ENCODE measurements around the gene ADAMTS14.

DNA sequence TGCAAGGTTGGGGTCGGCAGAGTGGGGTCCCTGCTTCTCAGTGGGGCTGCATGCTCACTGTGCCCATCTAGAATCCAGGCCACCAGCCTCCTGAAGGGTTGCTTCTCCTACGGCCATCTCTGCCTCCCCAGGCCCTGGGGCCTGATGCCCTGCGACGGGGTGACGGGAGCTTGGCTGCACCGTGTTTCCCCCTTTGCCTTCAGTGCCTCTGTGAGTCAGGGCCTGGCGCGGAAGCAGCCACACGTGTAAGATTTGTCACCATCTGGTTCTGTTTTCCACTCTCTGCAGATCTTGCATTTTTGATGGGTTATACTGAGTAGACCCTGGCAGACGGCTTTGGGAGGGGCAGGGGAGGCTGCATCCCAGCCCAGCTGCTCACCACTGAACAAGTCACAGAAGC is 7.2 kb downstream of the ADAMTS14 start:
- TF ChIP-seq, protein P1, sequence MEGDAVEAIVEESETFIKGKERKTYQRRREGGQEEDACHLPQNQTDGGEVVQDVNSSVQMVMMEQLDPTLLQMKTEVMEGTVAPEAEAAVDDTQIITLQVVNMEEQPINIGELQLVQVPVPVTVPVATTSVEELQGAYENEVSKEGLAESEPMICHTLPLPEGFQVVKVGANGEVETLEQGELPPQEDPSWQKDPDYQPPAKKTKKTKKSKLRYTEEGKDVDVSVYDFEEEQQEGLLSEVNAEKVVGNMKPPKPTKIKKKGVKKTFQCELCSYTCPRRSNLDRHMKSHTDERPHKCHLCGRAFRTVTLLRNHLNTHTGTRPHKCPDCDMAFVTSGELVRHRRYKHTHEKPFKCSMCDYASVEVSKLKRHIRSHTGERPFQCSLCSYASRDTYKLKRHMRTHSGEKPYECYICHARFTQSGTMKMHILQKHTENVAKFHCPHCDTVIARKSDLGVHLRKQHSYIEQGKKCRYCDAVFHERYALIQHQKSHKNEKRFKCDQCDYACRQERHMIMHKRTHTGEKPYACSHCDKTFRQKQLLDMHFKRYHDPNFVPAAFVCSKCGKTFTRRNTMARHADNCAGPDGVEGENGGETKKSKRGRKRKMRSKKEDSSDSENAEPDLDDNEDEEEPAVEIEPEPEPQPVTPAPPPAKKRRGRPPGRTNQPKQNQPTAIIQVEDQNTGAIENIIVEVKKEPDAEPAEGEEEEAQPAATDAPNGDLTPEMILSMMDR (optimal IDR thresholded peaks at IDR 0.05 in 1 of 3, IDR thresholded peaks at IDR 0.05 in 1 of 3, conservative IDR thresholded peaks at IDR 0.05 in 1 of 3; ENCODE audit: extremely low read depth in 1 of 3, insufficient read depth in 2 of 3, low read length in 3 of 3), result no peak
- TF ChIP-seq EZH2 (IDR thresholded peaks at IDR 0.05; ENCODE audit: low read length), result no peak
